OCI-LY7 (cell line): ENCODE measurements around the gene DUS3L. TPM values are rescaled to one million over a fixed set of nuclear protein-coding genes. Genes with fewer than 3 reads are reported as not detected.

Source experiments
- BruUV-seq: library from RNA; stranded (reverse); fragments of 400-500 nt; replicated peaks from 2 replicates; lab custom pipeline; 2021; lab: Mats Ljungman, UMichigan
- CTCF ChIA-PET: fragments of 300-600 bp; sonication (Branson Sonifier 250); formaldehyde crosslinking; loops from one replicate; lab custom pipeline; 2022; ENCODE audit warnings: antibody characterized with exemption; ENCODE audit not compliant: unreplicated experiment; lab: Charles Lee
- POLR2A ChIA-PET: fragments of 300-600 bp; sonication (Branson Sonifier 250); formaldehyde crosslinking; loops from one replicate; lab custom pipeline; 2022; ENCODE audit warnings: antibody characterized with exemption; lab: Charles Lee
- DNase-seq: peaks from one replicate; pipeline ENCODE4 v3.0.0-alpha.2; 2015; ENCODE audit warnings: low spot score
- H2AFZ ChIP-seq: fragments of 200-600 bp; sonication (generic), shearing (Covaris generic); 2 replicates; pipeline ENCODE4 v1.6.1; 2014; ENCODE audit warnings: mild to moderate bottlenecking, antibody characterized with exemption, low read length, moderate library complexity
- H3K27ac ChIP-seq: fragments of 200-600 bp; sonication (generic); 2 replicates; pipeline ENCODE4 v1.5.1; 2014; ENCODE audit warnings: mixed run types, low read depth, mild to moderate bottlenecking, moderate library complexity, low read length, inconsistent platforms; ENCODE audit not compliant: poor library complexity, severe bottlenecking
- H3K36me3 ChIP-seq: fragments of 200-600 bp; sonication (generic); 2 replicates; pipeline ENCODE4 v1.6.1; 2014; ENCODE audit warnings: mild to moderate bottlenecking, antibody characterized with exemption, low read length, moderate library complexity, mixed read lengths; ENCODE audit not compliant: insufficient read depth
- H3K4me1 ChIP-seq: fragments of 200-600 bp; sonication (generic); 2 replicates; pipeline ENCODE4 v1.5.1; 2014; ENCODE audit warnings: mild to moderate bottlenecking, low read length; ENCODE audit not compliant: insufficient read depth, poor library complexity, severe bottlenecking
- H3K4me2 ChIP-seq: fragments of 200-600 bp; sonication (generic); 2 replicates; pipeline ENCODE4 v1.6.1; 2014; ENCODE audit warnings: mild to moderate bottlenecking, low read length
- H3K4me3 ChIP-seq: fragments of 200-600 bp; sonication (generic); 2 replicates; pipeline ENCODE4 v1.5.1; 2014; ENCODE audit warnings: mild to moderate bottlenecking, low read depth, low read length; ENCODE audit not compliant: poor library complexity, severe bottlenecking
- H3K79me2 ChIP-seq: fragments of 200-600 bp; sonication (generic); 2 replicates; pipeline ENCODE4 v1.6.1; 2016; ENCODE audit warnings: low read depth, mild to moderate bottlenecking, low read length, moderate library complexity, mixed read lengths; ENCODE audit not compliant: insufficient read depth
- H3K9me2 ChIP-seq: fragments of 200-600 bp; sonication (generic); 2 replicates; pipeline ENCODE4 v1.6.1; 2016; ENCODE audit warnings: mild to moderate bottlenecking, low read length, mixed read lengths; ENCODE audit not compliant: insufficient read depth
- H3K9me3 ChIP-seq: fragments of 200-600 bp; sonication (generic); 2 replicates; pipeline ENCODE4 v1.6.1; 2014; ENCODE audit warnings: mild to moderate bottlenecking, mixed run types, low read length, mixed read lengths
- H4K20me1 ChIP-seq: fragments of 200-600 bp; sonication (generic); 2 replicates; pipeline ENCODE4 v1.6.1; 2014; ENCODE audit warnings: mild to moderate bottlenecking, antibody characterized with exemption, low read length, moderate library complexity, mixed read lengths; ENCODE audit not compliant: insufficient read depth
- CTCF ChIP-seq: fragments of 200-600 bp; sonication (generic); conservative IDR thresholded peaks from 2 replicates; pipeline ENCODE4 v1.5.1; 2014; ENCODE audit warnings: mild to moderate bottlenecking, antibody characterized with exemption, low read length, moderate library complexity, mixed read lengths
- EZH2phosphoT487 ChIP-seq: fragments of 200-600 bp; sonication (generic); IDR thresholded peaks from 2 replicates; pipeline ENCODE4 v1.6.1; 2018; ENCODE audit warnings: low read depth, borderline replicate concordance, mild to moderate bottlenecking, mixed run types, antibody characterized with exemption, low read length, moderate library complexity, mixed read lengths
- intact Hi-C: fragments of 100-400 bp; cut with micrococcal nuclease; formaldehyde crosslinking; loops from one replicate; pipeline ENCODE4 v1.10.0; 2022; ENCODE audit not compliant: unreplicated experiment
- total RNA-seq, 2 experiments: library from RNA; depleted of rRNA in 1 of 2; stranded (reverse); fragments of >200 nt in 1 of 2; shearing (Covaris generic) in 1 of 2; gene quantifications; 2 replicates each; pipeline ENCODE4 v1.2.3, GENCODE V29; 2014 to 2022

Gene DUS3L
- total RNA-seq, 2 experiments from 2014 or later = 55.8 to 76.9 TPM

DNA sequence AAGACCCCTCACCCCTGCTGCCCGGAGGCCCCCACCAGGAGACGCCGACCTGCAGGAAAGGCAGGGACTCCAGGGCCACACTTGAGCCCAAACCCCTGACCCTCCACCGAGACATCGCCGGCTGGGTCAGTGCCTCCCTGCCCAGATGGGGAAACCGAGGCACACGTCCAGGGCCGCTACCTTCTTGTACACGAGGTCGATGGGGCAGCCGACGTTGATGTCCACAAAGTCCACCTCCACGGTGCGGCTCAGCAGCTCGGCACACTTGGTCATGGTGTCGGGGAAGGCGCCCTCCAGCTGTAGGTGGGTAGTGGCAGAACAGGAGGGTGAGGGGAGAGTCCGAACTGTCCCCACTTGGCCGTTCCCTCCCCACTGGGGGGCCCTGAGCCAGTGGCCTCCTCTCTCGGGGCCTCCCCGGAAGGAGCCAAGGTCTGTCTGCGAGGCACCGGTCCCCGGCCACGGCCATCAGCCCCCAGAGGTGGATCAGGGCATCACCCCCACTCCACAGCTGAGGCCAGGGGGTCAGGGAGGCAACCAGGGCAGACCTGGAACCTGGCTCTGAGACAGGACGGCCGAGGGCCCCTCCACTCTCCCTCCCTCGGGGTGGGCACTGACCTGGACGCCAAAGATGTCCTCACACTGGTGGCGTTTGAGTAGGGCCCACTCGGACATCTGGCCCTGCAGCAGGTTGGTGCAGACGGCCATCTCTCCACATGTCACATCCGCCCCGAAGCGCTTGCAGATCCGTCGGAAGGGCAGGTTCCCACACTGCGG is 3.4 kb downstream of the DUS3L start:
- H3K9me2 ChIP-seq = no peaks in the 10 kb centered on the region
- ChIA-PET POLR2A (interaction anchor here (0.6 kb wide), 1 partner anchor 116 kb away, joined by 3 read pairs; the partner anchor contains the start of gene NDUFA11), CTCF (no interaction called here)
- H3K36me3 ChIP-seq = peaks cover 77% of the 10 kb centered on the region
- peaks cover 7% of the 10 kb centered on the region; the same call in 1 of the 2 replicates for H3K79me2 ChIP-seq
- no peak overlapping the region for H3K4me2 ChIP-seq
- no peak for DNase-seq
- intact Hi-C loops = no loop called here
- peaks cover 9% of the 10 kb centered on the region for H3K4me1 ChIP-seq
- H2AFZ ChIP-seq = no peak overlapping the region
- H3K4me3 ChIP-seq = no peak overlapping the region
- TF ChIP-seq EZH2phosphoT487 = no peak
- no peak for TF ChIP-seq CTCF
- BruUV-seq = no TSS peak
- no peaks in the 10 kb centered on the region for H3K9me3 ChIP-seq
- no peak overlapping the region for H3K27ac ChIP-seq
- no peaks in the 10 kb centered on the region for H4K20me1 ChIP-seq

GRCh38 chr19:5786593-5787408 is 4.2 kb downstream of the DUS3L start:
- DNase-seq = no peak
- POLR2A ChIA-PET = no interaction called here

More at GRCh38 chr19:5786593-5787408, 4.2 kb downstream of the DUS3L start:
- CTCF ChIA-PET = no interaction called here
- H3K79me2 ChIP-seq = peaks cover 7% of the 10 kb centered on the region; the same call in 1 of the 2 replicates
- BruUV-seq = no TSS peak
- no peaks in the 10 kb centered on the region for H4K20me1 ChIP-seq
- H3K4me1 ChIP-seq = peaks cover 9% of the 10 kb centered on the region
- no peak overlapping the region for H3K27ac ChIP-seq
- no peaks in the 10 kb centered on the region for H3K9me3 ChIP-seq
- H3K9me2 ChIP-seq = no peaks in the 10 kb centered on the region
- no peak overlapping the region for H2AFZ ChIP-seq
- H3K4me3 ChIP-seq = no peak overlapping the region
- TF ChIP-seq EZH2phosphoT487 (no peak), CTCF (no peak)
- intact Hi-C loops = no loop called here
- peaks cover 85% of the 10 kb centered on the region for H3K36me3 ChIP-seq
- no peak overlapping the region for H3K4me2 ChIP-seq
